Naive thymus-derived CD4-positive, alpha-beta T cell (primary cell): Measurements from ENCODE around the gene OST4. TPM values are rescaled to one million over a fixed set of nuclear protein-coding genes. Genes with fewer than 3 reads are reported as not detected.

Experiments
- ATAC-seq: fragments of 150-1000 bp; cut with Tn5 transposase; 2 replicates; pipeline ENCODE4 v1.10.0; 2021; ENCODE audit warnings: mild to moderate bottlenecking, moderate library complexity
- CTCF ChIA-PET: fragments of 350-600 bp; sonication (Branson Sonifier 250); formaldehyde crosslinking; loops from one replicate; lab custom pipeline; 2021; ENCODE audit warnings: antibody characterized with exemption; lab: Charles Lee
- POLR2A ChIA-PET: fragments of 350-600 bp; sonication (Branson Sonifier 250); formaldehyde crosslinking; loops from one replicate; lab custom pipeline; 2021; ENCODE audit warnings: antibody characterized with exemption, inconsistent platforms; lab: Charles Lee
- DNase-seq, 9 donors: peaks; one replicate each; pipeline versions ENCODE4 v3.0.0 to v3.0.0-alpha.2; 2020 to 2022; ENCODE audit warnings: mixed read lengths in 1 of 9
- H3K27ac ChIP-seq: one replicate; pipeline ENCODE4 v1.7.0; 2013; ENCODE audit warnings: mild to moderate bottlenecking, low read depth, low read length, moderate library complexity
- H3K27me3 ChIP-seq, 2 donors: one replicate each; pipeline ENCODE4 v1.7.0; 2013; ENCODE audit warnings: low read length in 2 of 2, mild to moderate bottlenecking in 2 of 2, moderate library complexity in 2 of 2; ENCODE audit not compliant: control insufficient read depth in 2 of 2, insufficient read depth in 2 of 2
- H3K36me3 ChIP-seq, 3 experiments: 1 replicate in 2 of 3; 2 replicates in 1 of 3; pipeline ENCODE4 v1.7.0; 2013; ENCODE audit warnings: low read length in 3 of 3, mild to moderate bottlenecking in 3 of 3, moderate library complexity in 1 of 3; ENCODE audit not compliant: insufficient read depth in 3 of 3, control insufficient read depth in 2 of 3
- H3K4me1 ChIP-seq, 2 donors: one replicate each; pipeline ENCODE4 v1.7.0; 2013; ENCODE audit warnings: low read length in 2 of 2, mild to moderate bottlenecking in 2 of 2, moderate library complexity in 1 of 2; ENCODE audit not compliant: control insufficient read depth in 2 of 2, insufficient read depth in 2 of 2
- H3K4me3 ChIP-seq: 2 replicates; pipeline ENCODE4 v1.7.0; 2013; ENCODE audit warnings: mild to moderate bottlenecking, low read length
- H3K9me3 ChIP-seq, 3 experiments: 1 replicate in 2 of 3; 2 replicates in 1 of 3; pipeline ENCODE4 v1.7.0; 2013; ENCODE audit warnings: low read length in 3 of 3; ENCODE audit not compliant: control insufficient read depth in 2 of 3
- H3K27ac Mint-ChIP-seq, 9 donors: one replicate each; pipeline ENCODE4 v1.8.0; 2020 to 2022; ENCODE audit warnings: mixed read lengths in 9 of 9, mild to moderate bottlenecking in 8 of 9, moderate library complexity in 5 of 9, inconsistent platforms in 2 of 9
- H3K27me3 Mint-ChIP-seq, 5 donors: one replicate each; pipeline ENCODE4 v1.8.0; 2021 to 2022; ENCODE audit warnings: mixed read lengths in 5 of 5, mild to moderate bottlenecking in 1 of 5
- H3K36me3 Mint-ChIP-seq, 5 donors: one replicate each; pipeline ENCODE4 v1.8.0; 2020 to 2022; ENCODE audit warnings: mixed read lengths in 5 of 5, mild to moderate bottlenecking in 3 of 5, inconsistent platforms in 1 of 5
- H3K4me1 Mint-ChIP-seq, 7 donors: one replicate each; pipeline ENCODE4 v1.8.0; 2020 to 2022; ENCODE audit warnings: mixed read lengths in 7 of 7, mild to moderate bottlenecking in 3 of 7, inconsistent platforms in 1 of 7
- H3K4me3 Mint-ChIP-seq, 10 donors: one replicate each; pipeline ENCODE4 v1.8.0; 2020 to 2022; ENCODE audit warnings: mild to moderate bottlenecking in 10 of 10, mixed read lengths in 10 of 10, moderate library complexity in 6 of 10, inconsistent platforms in 2 of 10
- H3K9me3 Mint-ChIP-seq, 11 donors: one replicate each; pipeline ENCODE4 v1.8.0; 2020 to 2022; ENCODE audit warnings: mixed read lengths in 11 of 11, mild to moderate bottlenecking in 4 of 11, inconsistent platforms in 1 of 11, moderate library complexity in 1 of 11
- intact Hi-C, 2 donors: fragments of 100-400 bp; cut with micrococcal nuclease; formaldehyde crosslinking; loops; one replicate each; pipeline ENCODE4 v1.15.1; 2023
- polyA plus RNA-seq, 2 donors: library from polyadenylated mRNA; unstranded; fragments of 300-500 nt; fragmentation: Illumina TruSeq; gene quantifications; one replicate each; pipeline ENCODE4 v1.2.3, GENCODE V29; 2021
- total RNA-seq, 6 experiments: library from RNA in 5 of 6; stranded (reverse) in 5 of 6; gene quantifications; 1 replicate in 5 of 6; 2 replicates in 1 of 6; pipeline ENCODE4 v1.2.3 and lab custom pipeline; 2021 to 2026

The OST4 gene
- total and polyA plus RNA-seq, 7 experiments from 2014 or later: 241 to 884 (median 267) TPM

GRCh38 chr2:27040282-27040681 lies 31.2 kb downstream of the OST4 start:
- intact Hi-C loops: no loop called here
- no peak overlapping the region for H3K27ac ChIP-seq
- no peak overlapping the region for H3K4me3 ChIP-seq
- no peaks in the 10 kb centered on the region for H3K4me1 ChIP-seq
- no peaks in the 10 kb centered on the region for H3K27me3 Mint-ChIP-seq
- peaks cover 10 to 64% (median 23%) of the 10 kb centered on the region in 3 experiments for H3K36me3 ChIP-seq
- DNase-seq: no peak
- H3K36me3 Mint-ChIP-seq: peaks cover 5 to 40% (median 9%) of the 10 kb centered on the region in 5 donors
- no peaks in the 10 kb centered on the region for H3K9me3 ChIP-seq
- peaks cover 0 to 9% (median 0%) of the 10 kb centered on the region in 7 donors for H3K4me1 Mint-ChIP-seq
- ChIA-PET CTCF (no interaction called here), POLR2A (interaction anchor here (0.9 kb wide), 1 partner anchor 31 kb away, joined by 3 read pairs; the partner anchor contains the start of gene OST4)
- H3K27me3 ChIP-seq: no peaks in the 10 kb centered on the region
- no peak overlapping the region for H3K27ac Mint-ChIP-seq
- H3K4me3 Mint-ChIP-seq: no peak overlapping the region
- no peaks in the 10 kb centered on the region for H3K9me3 Mint-ChIP-seq
- no peak for ATAC-seq

GRCh38 chr2:27039871-27040270 lies 31.6 kb downstream of the OST4 start:
- H3K27me3 ChIP-seq: no peaks in the 10 kb centered on the region
- no peaks in the 10 kb centered on the region for H3K9me3 ChIP-seq
- no peaks in the 10 kb centered on the region for H3K27me3 Mint-ChIP-seq
- H3K4me3 Mint-ChIP-seq: no peak overlapping the region
- H3K9me3 Mint-ChIP-seq: no peaks in the 10 kb centered on the region
- H3K36me3 Mint-ChIP-seq: peaks cover 5 to 40% (median 9%) of the 10 kb centered on the region in 5 donors
- intact Hi-C loops: no loop called here
- POLR2A ChIA-PET: interaction anchor here (0.9 kb wide), 1 partner anchor 32 kb away, joined by 3 read pairs; the partner anchor contains the start of gene OST4
- H3K27ac ChIP-seq: no peak overlapping the region
- CTCF ChIA-PET: interaction anchor here (1.1 kb wide), 1 partner anchor 11 kb away, joined by 4 read pairs; no protein-coding TSS in a partner anchor
- H3K4me1 ChIP-seq: peaks cover 0 to 1% of the 10 kb centered on the region in 2 donors
- DNase-seq (no peak), ATAC-seq (no peak)
- H3K36me3 ChIP-seq: peaks cover 10 to 64% (median 23%) of the 10 kb centered on the region in 3 experiments
- peaks cover 0 to 12% (median 3%) of the 10 kb centered on the region in 7 donors for H3K4me1 Mint-ChIP-seq
- H3K27ac Mint-ChIP-seq: no peak overlapping the region
- no peak overlapping the region for H3K4me3 ChIP-seq

GRCh38 chr2:27039426-27039825 lies 32.0 kb downstream of the OST4 start:
- intact Hi-C loops: no loop called here
- H3K27ac ChIP-seq: no peak overlapping the region
- ATAC-seq (no peak), DNase-seq (no peak)
- H3K4me1 ChIP-seq: peaks cover under 1 to 3% of the 10 kb centered on the region in 2 donors
- H3K27me3 ChIP-seq: no peaks in the 10 kb centered on the region
- peaks cover 0 to 16% (median 5%) of the 10 kb centered on the region in 7 donors for H3K4me1 Mint-ChIP-seq
- H3K4me3 Mint-ChIP-seq: no peak overlapping the region
- no peaks in the 10 kb centered on the region for H3K9me3 Mint-ChIP-seq
- H3K4me3 ChIP-seq: no peak overlapping the region
- CTCF ChIA-PET: interaction anchor here (1.1 kb wide), 1 partner anchor 11 kb away, joined by 4 read pairs; no protein-coding TSS in a partner anchor
- H3K36me3 Mint-ChIP-seq: peaks cover 5 to 40% (median 9%) of the 10 kb centered on the region in 5 donors
- H3K27ac Mint-ChIP-seq: no peak overlapping the region
- no peaks in the 10 kb centered on the region for H3K27me3 Mint-ChIP-seq
- H3K36me3 ChIP-seq: peaks cover 10 to 64% (median 23%) of the 10 kb centered on the region in 3 experiments
- no peaks in the 10 kb centered on the region for H3K9me3 ChIP-seq
- POLR2A ChIA-PET: interaction anchor here (0.6 kb wide), 1 partner anchor 13 kb away, joined by 3 read pairs; no protein-coding TSS in a partner anchor

DNA sequence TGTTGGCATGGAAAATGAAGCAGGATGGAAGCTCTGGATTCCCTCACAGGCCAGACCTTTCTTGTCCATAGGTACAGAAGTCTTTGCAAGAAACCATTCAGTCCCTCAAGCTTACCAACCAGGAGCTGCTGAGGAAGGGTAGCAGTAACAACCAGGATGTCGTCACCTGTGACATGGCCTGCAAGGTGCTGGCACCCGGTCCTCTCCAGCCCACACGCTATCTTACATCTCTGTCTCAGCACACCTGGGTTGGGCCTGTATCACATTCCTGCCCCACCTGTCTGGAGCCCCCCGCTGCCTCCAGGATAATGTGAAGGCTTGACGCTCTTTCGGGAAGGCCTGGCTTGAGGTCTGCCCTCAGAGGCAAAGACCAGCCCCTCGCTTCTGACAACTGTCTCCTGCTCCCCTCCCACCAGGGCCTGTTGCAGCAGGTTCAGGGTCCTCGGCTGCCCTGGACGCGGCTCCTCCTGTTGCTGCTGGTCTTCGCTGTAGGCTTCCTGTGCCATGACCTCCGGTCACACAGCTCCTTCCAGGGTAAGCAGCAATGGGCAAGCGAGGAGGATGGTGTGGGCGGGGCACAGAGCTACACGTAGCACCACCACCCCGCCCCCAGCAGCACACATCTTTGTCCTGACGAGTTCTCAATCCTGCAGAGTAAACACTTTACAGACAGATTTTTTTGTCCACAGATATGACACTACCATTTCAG lies 32.7 kb downstream of the OST4 start:
- CTCF ChIA-PET: interaction anchor here (1.1 kb wide), 1 partner anchor 12 kb away, joined by 4 read pairs; no protein-coding TSS in a partner anchor

GRCh38 chr2:27038012-27038411 lies 33.4 kb downstream of the OST4 start:
- Histone ChIP-seq H3K4me1 (peaks cover 11 to 14% of the 10 kb centered on the region in 2 donors), H3K27me3 (no peaks in the 10 kb centered on the region), H3K9me3 (no peaks in the 10 kb centered on the region), H3K36me3 (peaks cover 10 to 66% (median 23%) of the 10 kb centered on the region in 3 experiments), H3K4me3 (no peak overlapping the region), H3K27ac (no peak overlapping the region)
- Mint-ChIP-seq H3K9me3 (no peaks in the 10 kb centered on the region), H3K27ac (peak overlapping the region in 2 of 9 donors; percentile 19 to 56), H3K36me3 (peaks cover 5 to 40% (median 9%) of the 10 kb centered on the region in 5 donors), H3K27me3 (no peaks in the 10 kb centered on the region), H3K4me1 (peaks cover 11 to 27% (median 18%) of the 10 kb centered on the region in 7 donors), H3K4me3 (no peak overlapping the region)
- intact Hi-C loops: no loop called here
- POLR2A ChIA-PET: interaction anchor here (0.9 to 1.1 kb wide), 2 partner anchors 13 to 36 kb away, joined by 3 to 4 read pairs; no protein-coding TSS in a partner anchor
- DNase-seq (no peak), ATAC-seq (no peak)
- CTCF ChIA-PET: no interaction called here

More for the DNA sequence above, 32.7 kb downstream of the OST4 start:
- Histone ChIP-seq H3K27me3 (no peaks in the 10 kb centered on the region), H3K36me3 (peaks cover 10 to 64% (median 23%) of the 10 kb centered on the region in 3 experiments), H3K4me3 (no peak overlapping the region), H3K4me1 (peaks cover 7 to 9% of the 10 kb centered on the region in 2 donors), H3K9me3 (no peaks in the 10 kb centered on the region), H3K27ac (no peak overlapping the region)
- POLR2A ChIA-PET: interaction anchor here (0.6 to 1.1 kb wide), 2 partner anchors 13 to 35 kb away, joined by 3 to 4 read pairs; no protein-coding TSS in a partner anchor
- H3K36me3 Mint-ChIP-seq: peaks cover 5 to 40% (median 9%) of the 10 kb centered on the region in 5 donors
- H3K4me3 Mint-ChIP-seq: no peak overlapping the region
- ATAC-seq (no peak), DNase-seq (no peak)
- H3K27ac Mint-ChIP-seq: peak overlapping the region in 3 of 9 donors; percentile 21 to 52 (median 46)
- intact Hi-C loops: no loop called here
- H3K27me3 Mint-ChIP-seq: no peaks in the 10 kb centered on the region
- H3K9me3 Mint-ChIP-seq: no peaks in the 10 kb centered on the region
- H3K4me1 Mint-ChIP-seq: peaks cover 5 to 22% (median 11%) of the 10 kb centered on the region in 7 donors

DNA sequence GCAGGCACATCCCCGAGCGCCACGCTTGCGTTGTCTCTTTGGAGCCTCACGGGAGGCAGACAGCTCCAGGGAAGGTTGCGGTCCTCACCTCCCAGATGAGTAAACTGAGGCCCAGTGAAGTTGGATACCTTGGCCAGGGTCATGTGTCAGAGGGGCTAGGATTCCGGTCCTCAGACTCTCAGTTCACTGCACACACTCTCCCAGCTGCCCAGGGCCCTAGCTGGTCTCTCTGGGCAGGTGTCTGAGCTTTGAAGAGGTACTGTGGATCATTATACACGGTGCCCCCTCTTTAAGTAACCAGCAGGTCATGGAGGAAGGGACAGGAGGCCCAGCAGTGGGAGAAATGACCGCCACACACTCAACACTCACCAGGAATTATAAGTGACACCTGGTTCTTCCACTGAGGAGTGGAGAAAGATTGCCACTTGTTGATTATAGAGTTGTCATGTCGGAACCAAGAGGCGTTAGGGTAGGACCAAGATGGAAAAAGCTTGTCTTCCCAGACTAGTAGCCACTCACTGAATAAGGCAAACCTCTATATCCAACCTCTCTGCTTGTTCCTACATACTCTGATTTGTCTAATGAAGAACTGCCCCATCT lies 38.1 kb downstream of the OST4 start:
- H3K4me1 ChIP-seq: peaks cover 11 to 19% of the 10 kb centered on the region in 2 donors
- peaks cover 0 to 20% (median 0%) of the 10 kb centered on the region in 5 donors for H3K36me3 Mint-ChIP-seq
- H3K27me3 Mint-ChIP-seq: no peaks in the 10 kb centered on the region
- no peaks in the 10 kb centered on the region for H3K9me3 ChIP-seq
- peak overlapping the region; percentile 42 to 93 (median 88) for H3K27ac Mint-ChIP-seq
- no peak for DNase-seq
- H3K27me3 ChIP-seq: no peaks in the 10 kb centered on the region
- peak overlapping the region; percentile 99 for H3K4me3 ChIP-seq
- POLR2A ChIA-PET: interaction anchor here (0.8 to 3.3 kb wide), 9 partner anchors 16 to 178 kb away, joined by 3 to 28 read pairs (median 4); partner anchors contain the start of genes AGBL5, ATRAID, KHK and OST4
- H3K9me3 Mint-ChIP-seq: no peaks in the 10 kb centered on the region
- peaks cover 9 to 38% (median 10%) of the 10 kb centered on the region in 3 experiments for H3K36me3 ChIP-seq
- H3K27ac ChIP-seq: peak overlapping the region; percentile 87
- intact Hi-C loops: loop anchor here (2.0 to 5.0 kb wide), 6 partner anchors 37 to 1156 kb away; partner anchors contain the start of genes ASXL2 (in 1 of the 2), ATRAID (in 1 of the 2), CAD (in 1 of the 2) and MAPRE3 (in 1 of the 2)
- CTCF ChIA-PET: no interaction called here
- no peak for ATAC-seq
- peaks cover 19 to 56% (median 41%) of the 10 kb centered on the region in 7 donors for H3K4me1 Mint-ChIP-seq
- H3K4me3 Mint-ChIP-seq: peak overlapping the region; percentile 91 to 97 (median 93)
